Stimulated activated CD8-positive, alpha-beta memory T cell treated with anti-CD3 and anti-CD28 coated beads, Interleukin-7, amount 100 ng/mL, for 4 hours (primary cell): ENCODE data around the gene VPS9D1.
"Not testable (repeated sequence)": the region's sequence is repeated elsewhere in the genome, so short reads cannot be mapped to it uniquely, and the experiment has no call there.

Source experiments
- DNase-seq, 2 donors: peaks; one replicate each; pipeline ENCODE4 v3.0.0-alpha.2; 2020; ENCODE audit warnings: low read depth in 2 of 2

The VPS9D1 gene

GRCh38 chr16:89709716-89710432 lies 10.8 kb downstream of the VPS9D1 start:
- no peak for DNase-seq

GRCh38 chr16:89709166-89709565 lies 11.5 kb downstream of the VPS9D1 start:
- no peak for DNase-seq

- DNase-seq, result no peak
These were observed 12.2 kb downstream of the VPS9D1 start for GRCh38 chr16:89708481-89708931.

- no peak for DNase-seq
These were observed 13.0 kb downstream of the VPS9D1 start for GRCh38 chr16:89707695-89708094.

GRCh38 chr16:89706518-89707260 lies 14.0 kb downstream of the VPS9D1 start:
- no peak for DNase-seq

GRCh38 chr16:89705006-89705405 lies 15.7 kb downstream of the VPS9D1 start:
- DNase-seq, result no peak

GRCh38 chr16:89704281-89704680 lies 16.4 kb downstream of the VPS9D1 start:
- no peak for DNase-seq

- DNase-seq, result peak; percentile 96
These were observed 19.0 kb downstream of the VPS9D1 start, which contains the start of gene SPATA2L for GRCh38 chr16:89701425-89702406. TSS of gene SPATA2L (minus strand) at chr16:89701705. CDS start at chr16:89701232, 473 bp downstream.

- DNase-seq, result peak in 1 of 2 donors; percentile 29
These were observed 19.9 kb downstream of the VPS9D1 start for GRCh38 chr16:89700649-89701424.

GRCh38 chr16:89700100-89700648 lies 20.5 kb downstream of the VPS9D1 start:
- DNase-seq, result peak; percentile 91 to 96

- DNase-seq, result not testable (repeated sequence)
These were observed 21.0 kb downstream of the VPS9D1 start for GRCh38 chr16:89699629-89700099.

- not testable (repeated sequence) for DNase-seq
These were observed 22.0 kb downstream of the VPS9D1 start for GRCh38 chr16:89698717-89699116.

- DNase-seq, result no peak
These were observed 22.9 kb downstream of the VPS9D1 start for GRCh38 chr16:89697616-89698331.

GRCh38 chr16:89697161-89697615 lies 23.5 kb downstream of the VPS9D1 start:
- no peak for DNase-seq

- no peak for DNase-seq
These were observed 24.0 kb downstream of the VPS9D1 start for GRCh38 chr16:89696670-89697128.

- no peak for DNase-seq
These were observed 24.6 kb downstream of the VPS9D1 start for GRCh38 chr16:89695875-89696669.

- no peak for DNase-seq
These were observed 25.4 kb downstream of the VPS9D1 start for GRCh38 chr16:89695086-89695874.

GRCh38 chr16:89694784-89695085 lies 26.0 kb downstream of the VPS9D1 start:
- not testable (repeated sequence) for DNase-seq
